GM18873 (cell line): ENCODE data around the gene ING5.

Experiments
- ATAC-seq: cut with Tn5 transposase; IDR thresholded peaks from one replicate; pipeline ENCODE4 v1.9.1; 2021; ENCODE audit warnings: mild to moderate bottlenecking, moderate library complexity, moderate number of reproducible peaks; ENCODE audit not compliant: unreplicated experiment, low FRiP score

ING5 gene

GRCh38 chr2:241773511-241774418, 71.9 kb downstream of the ING5 start:
- no peak for ATAC-seq

GRCh38 chr2:241774419-241775222, 72.8 kb downstream of the ING5 start:
- no peak for ATAC-seq

GRCh38 chr2:241775223-241776177, 73.7 kb downstream of the ING5 start:
- ATAC-seq: no peak

GRCh38 chr2:241776336-241777169, 74.7 kb downstream of the ING5 start, which contains the start of gene GAL3ST2:
Gene GAL3ST2, plus strand, starts transcription at chr2:241776822. Its CDS starts 134 bp downstream, at chr2:241776956.
- no peak for ATAC-seq

GRCh38 chr2:241777170-241777685, 75.4 kb downstream of the ING5 start:
- ATAC-seq: no peak

- ATAC-seq: no peak
These were observed 76.1 kb downstream of the ING5 start for GRCh38 chr2:241777686-241778627.
